Measurements from ENCODE around the gene DGKG. TPM values are rescaled to one million over a fixed set of nuclear protein-coding genes. Genes with fewer than 3 reads are reported as not detected.

The DGKG gene
- total RNA-seq, 1 donor from 2014 or later = 0.54 TPM

DNA sequence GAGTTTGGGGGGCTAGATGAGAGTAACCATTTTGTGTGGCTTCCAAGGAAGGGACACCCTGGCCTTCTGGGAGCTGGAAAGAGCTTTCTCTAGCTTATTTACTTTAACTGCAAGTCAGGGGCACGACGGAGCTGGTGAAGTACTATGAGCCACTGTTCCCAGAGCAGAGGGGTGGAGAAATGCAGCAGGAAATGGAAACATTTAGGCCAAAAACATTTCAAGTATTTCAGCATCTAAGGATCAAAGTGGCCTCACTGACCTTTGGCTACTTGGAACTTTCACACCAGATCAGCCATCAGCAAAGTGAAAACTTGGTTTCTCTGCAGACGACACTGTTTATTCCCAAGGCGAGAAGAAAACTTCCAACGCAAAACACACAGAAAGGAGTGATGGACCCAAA is 7.9 kb downstream of the DGKG start:
- H3K36me3 Mint-ChIP-seq (ENCODE audit: low read depth, unreplicated experiment) = no peaks in the 10 kb centered on the region
- no peak overlapping the region for H3K27ac Mint-ChIP-seq (ENCODE audit: unreplicated experiment)
- DNase-seq (ENCODE audit: low spot score) = no peak
- peaks cover 1% of the 10 kb centered on the region for H3K27me3 Mint-ChIP-seq (ENCODE audit: unreplicated experiment)
- TF ChIP-seq, protein P1, sequence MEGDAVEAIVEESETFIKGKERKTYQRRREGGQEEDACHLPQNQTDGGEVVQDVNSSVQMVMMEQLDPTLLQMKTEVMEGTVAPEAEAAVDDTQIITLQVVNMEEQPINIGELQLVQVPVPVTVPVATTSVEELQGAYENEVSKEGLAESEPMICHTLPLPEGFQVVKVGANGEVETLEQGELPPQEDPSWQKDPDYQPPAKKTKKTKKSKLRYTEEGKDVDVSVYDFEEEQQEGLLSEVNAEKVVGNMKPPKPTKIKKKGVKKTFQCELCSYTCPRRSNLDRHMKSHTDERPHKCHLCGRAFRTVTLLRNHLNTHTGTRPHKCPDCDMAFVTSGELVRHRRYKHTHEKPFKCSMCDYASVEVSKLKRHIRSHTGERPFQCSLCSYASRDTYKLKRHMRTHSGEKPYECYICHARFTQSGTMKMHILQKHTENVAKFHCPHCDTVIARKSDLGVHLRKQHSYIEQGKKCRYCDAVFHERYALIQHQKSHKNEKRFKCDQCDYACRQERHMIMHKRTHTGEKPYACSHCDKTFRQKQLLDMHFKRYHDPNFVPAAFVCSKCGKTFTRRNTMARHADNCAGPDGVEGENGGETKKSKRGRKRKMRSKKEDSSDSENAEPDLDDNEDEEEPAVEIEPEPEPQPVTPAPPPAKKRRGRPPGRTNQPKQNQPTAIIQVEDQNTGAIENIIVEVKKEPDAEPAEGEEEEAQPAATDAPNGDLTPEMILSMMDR (IDR thresholded peaks at IDR 0.05; ENCODE audit: unreplicated experiment) = no peak
- no peaks in the 10 kb centered on the region for H3K4me1 Mint-ChIP-seq (ENCODE audit: unreplicated experiment)
- H3K4me3 Mint-ChIP-seq (ENCODE audit: unreplicated experiment) = no peak overlapping the region
- no peaks in the 10 kb centered on the region for H3K9me3 Mint-ChIP-seq (ENCODE audit: unreplicated experiment)

DNA sequence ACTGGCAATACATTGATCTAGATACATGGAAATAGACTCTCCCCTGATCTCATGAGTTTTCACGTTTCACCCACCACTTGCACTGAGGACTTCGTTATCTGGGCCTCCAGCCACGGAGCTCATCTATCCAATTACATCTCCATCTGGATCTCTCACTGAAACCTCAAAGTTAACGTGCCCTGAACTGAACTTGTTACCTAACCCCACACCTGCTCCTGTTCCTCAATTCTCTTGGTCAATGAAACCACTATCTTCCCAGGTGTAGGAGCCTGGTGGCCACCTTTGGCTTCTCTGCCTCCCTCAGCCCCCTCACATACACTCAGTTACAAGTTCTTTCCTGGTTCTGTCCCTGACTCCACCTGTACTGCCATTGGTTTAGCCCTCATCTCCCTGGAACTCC is 9.7 kb downstream of the DGKG start:
- Mint-ChIP-seq H3K27ac (ENCODE audit: unreplicated experiment) (no peak overlapping the region), H3K9me3 (ENCODE audit: unreplicated experiment) (no peaks in the 10 kb centered on the region), H3K4me1 (ENCODE audit: unreplicated experiment) (no peaks in the 10 kb centered on the region), H3K36me3 (ENCODE audit: low read depth, unreplicated experiment) (no peaks in the 10 kb centered on the region), H3K4me3 (ENCODE audit: unreplicated experiment) (no peak overlapping the region), H3K27me3 (ENCODE audit: unreplicated experiment) (peaks cover 1% of the 10 kb centered on the region)
- DNase-seq (ENCODE audit: low spot score) = no peak
- TF ChIP-seq, protein P1 (IDR thresholded peaks at IDR 0.05; ENCODE audit: unreplicated experiment) = no peak

DNA sequence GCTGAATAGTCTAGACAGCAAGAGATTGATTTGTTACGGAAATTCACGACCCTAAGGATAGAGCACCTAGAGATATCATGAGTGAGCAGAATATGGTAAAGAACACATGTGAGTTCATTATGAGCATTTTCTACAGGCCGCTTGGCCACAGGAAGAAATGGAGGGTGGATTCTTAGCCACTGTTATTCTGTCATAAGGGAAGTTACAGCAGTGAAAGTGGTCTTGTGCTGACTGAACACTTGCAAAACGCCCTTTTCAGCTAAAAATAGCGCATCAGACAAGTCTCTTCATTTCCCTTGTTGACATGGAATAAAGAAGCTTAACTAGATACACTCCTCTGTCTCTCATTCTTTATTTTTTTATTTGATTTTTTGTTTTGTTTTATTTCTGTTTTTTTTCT is 19.8 kb downstream of the DGKG start:
- no peak for DNase-seq (ENCODE audit: low spot score)
- H3K36me3 Mint-ChIP-seq (ENCODE audit: low read depth, unreplicated experiment) = no peaks in the 10 kb centered on the region
- H3K27ac Mint-ChIP-seq (ENCODE audit: unreplicated experiment) = no peak overlapping the region
- H3K9me3 Mint-ChIP-seq (ENCODE audit: unreplicated experiment) = no peaks in the 10 kb centered on the region
- no peaks in the 10 kb centered on the region for H3K4me1 Mint-ChIP-seq (ENCODE audit: unreplicated experiment)
- TF ChIP-seq, protein P1 (IDR thresholded peaks at IDR 0.05; ENCODE audit: unreplicated experiment) = no peak
- H3K27me3 Mint-ChIP-seq (ENCODE audit: unreplicated experiment) = no peaks in the 10 kb centered on the region
- H3K4me3 Mint-ChIP-seq (ENCODE audit: unreplicated experiment) = no peak overlapping the region

DNA sequence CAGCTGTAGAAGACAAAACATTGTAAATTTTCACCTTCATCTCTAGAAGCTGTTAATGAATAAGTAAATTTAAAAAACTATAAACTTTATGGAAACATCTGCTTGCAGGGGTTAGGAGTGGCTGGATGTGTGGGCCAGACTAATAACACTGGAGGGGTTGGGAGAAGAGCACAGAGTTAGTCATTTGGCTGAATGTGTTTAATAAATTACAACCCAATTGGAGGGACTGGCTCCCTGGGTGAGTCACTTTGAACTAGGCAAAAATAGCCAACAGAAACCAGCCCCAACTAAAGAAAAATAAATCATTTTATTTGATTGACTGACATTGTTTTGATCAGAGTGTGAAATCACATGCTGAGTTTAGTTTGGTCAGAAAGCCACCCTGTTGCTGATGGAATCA is 21.8 kb downstream of the DGKG start:
- TF ChIP-seq, protein P1 (IDR thresholded peaks at IDR 0.05; ENCODE audit: unreplicated experiment) = no peak
- DNase-seq (ENCODE audit: low spot score) = no peak
- no peaks in the 10 kb centered on the region for H3K27me3 Mint-ChIP-seq (ENCODE audit: unreplicated experiment)

DNA sequence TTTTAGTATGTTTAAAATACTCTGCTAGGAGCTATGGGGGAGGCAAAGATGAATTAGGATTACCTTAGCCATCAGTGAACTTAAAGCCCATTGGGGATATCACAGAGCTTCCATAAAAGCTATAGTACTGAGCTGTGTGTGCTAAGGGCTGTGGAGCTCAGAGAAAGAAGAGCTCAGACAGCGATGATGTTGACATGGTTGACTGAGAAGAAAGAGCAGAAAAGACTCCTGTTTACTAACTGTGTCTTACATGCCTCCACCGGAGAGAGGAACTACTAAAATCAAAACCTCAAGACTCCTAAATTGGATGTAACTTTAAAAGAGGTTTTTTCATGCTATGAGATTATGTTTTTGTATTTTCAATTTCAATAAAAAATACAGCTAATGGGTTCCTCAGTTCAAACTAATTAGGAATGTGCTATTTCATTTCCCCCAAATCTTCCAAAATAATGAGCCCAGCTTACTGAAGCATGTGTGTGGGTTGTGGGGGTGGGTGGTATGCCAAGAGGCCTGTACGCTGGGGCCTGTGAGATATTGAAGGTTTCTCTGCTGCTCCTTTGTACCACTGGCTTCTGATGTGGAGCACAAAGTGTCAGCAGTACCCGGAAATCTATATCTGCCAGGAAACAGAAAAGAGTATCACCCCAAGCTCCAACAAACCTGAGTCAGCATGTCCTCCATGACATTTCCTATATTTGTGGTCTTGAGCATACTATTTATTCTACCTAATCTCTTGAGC is 22.7 kb downstream of the DGKG start:
- Mint-ChIP-seq H3K4me1 (ENCODE audit: unreplicated experiment) (no peaks in the 10 kb centered on the region), H3K36me3 (ENCODE audit: low read depth, unreplicated experiment) (no peaks in the 10 kb centered on the region), H3K4me3 (ENCODE audit: unreplicated experiment) (no peak overlapping the region), H3K27ac (ENCODE audit: unreplicated experiment) (no peak overlapping the region), H3K9me3 (ENCODE audit: unreplicated experiment) (no peaks in the 10 kb centered on the region), H3K27me3 (ENCODE audit: unreplicated experiment) (no peaks in the 10 kb centered on the region)
- TF ChIP-seq, protein P1 (IDR thresholded peaks at IDR 0.05; ENCODE audit: unreplicated experiment) = no peak
- no peak for DNase-seq (ENCODE audit: low spot score)

More for the DNA sequence above, 21.8 kb downstream of the DGKG start:
- no peak overlapping the region for H3K4me3 Mint-ChIP-seq (ENCODE audit: unreplicated experiment)
- no peak overlapping the region for H3K27ac Mint-ChIP-seq (ENCODE audit: unreplicated experiment)
- H3K36me3 Mint-ChIP-seq (ENCODE audit: low read depth, unreplicated experiment) = no peaks in the 10 kb centered on the region
- no peaks in the 10 kb centered on the region for H3K9me3 Mint-ChIP-seq (ENCODE audit: unreplicated experiment)
- H3K4me1 Mint-ChIP-seq (ENCODE audit: unreplicated experiment) = no peaks in the 10 kb centered on the region

Data from endothelial cell (in vitro differentiated cells).